ENCODE results near the gene NHLRC4.

DNA sequence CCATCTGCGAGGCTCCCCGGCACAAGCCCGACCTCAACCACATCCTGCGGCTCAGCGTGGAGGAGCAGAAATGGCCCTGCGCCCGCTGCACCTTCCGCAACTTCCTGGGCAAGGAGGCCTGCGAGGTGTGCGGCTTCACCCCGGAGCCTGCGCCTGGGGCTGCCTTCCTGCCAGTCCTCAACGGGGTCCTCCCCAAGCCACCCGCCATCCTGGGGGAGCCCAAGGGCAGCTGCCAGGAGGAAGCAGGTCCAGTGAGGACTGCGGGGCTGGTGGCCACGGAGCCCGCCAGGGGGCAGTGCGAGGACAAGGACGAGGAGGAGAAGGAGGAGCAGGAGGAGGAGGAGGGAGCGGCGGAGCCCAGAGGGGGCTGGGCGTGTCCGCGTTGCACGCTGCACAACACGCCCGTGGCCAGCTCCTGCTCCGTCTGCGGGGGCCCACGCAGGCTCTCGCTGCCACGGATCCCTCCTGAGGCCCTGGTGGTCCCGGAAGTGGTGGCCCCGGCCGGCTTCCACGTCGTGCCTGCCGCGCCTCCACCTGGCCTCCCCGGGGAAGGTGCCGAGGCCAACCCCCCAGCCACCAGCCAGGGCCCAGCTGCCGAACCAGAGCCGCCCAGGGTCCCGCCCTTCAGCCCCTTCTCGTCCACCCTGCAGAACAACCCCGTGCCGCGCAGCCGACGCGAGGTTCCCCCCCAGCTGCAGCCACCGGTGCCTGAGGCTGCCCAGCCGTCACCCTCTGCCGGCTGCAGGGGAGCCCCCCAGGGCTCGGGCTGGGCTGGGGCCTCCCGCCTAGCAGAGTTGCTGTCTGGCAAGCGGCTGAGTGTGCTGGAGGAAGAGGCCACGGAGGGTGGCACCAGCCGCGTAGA is 19.7 kb upstream of the NHLRC4 start:
- TF ChIP-seq, protein P1, sequence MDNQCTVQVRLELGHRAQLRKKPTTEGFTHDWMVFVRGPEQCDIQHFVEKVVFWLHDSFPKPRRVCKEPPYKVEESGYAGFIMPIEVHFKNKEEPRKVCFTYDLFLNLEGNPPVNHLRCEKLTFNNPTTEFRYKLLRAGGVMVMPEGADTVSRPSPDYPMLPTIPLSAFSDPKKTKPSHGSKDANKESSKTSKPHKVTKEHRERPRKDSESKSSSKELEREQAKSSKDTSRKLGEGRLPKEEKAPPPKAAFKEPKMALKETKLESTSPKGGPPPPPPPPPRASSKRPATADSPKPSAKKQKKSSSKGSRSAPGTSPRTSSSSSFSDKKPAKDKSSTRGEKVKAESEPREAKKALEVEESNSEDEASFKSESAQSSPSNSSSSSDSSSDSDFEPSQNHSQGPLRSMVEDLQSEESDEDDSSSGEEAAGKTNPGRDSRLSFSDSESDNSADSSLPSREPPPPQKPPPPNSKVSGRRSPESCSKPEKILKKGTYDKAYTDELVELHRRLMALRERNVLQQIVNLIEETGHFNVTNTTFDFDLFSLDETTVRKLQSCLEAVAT (IDR thresholded peaks at IDR 0.05), result no peak
- TF ChIP-seq ZZZ3 (IDR thresholded peaks at IDR 0.05), result no peak
- no peak for TF ChIP-seq NBN (IDR thresholded peaks at IDR 0.05; ENCODE audit: low read depth)
- no peak for TF ChIP-seq ZNF134 (CRISPR knock-in tag; conservative IDR thresholded peaks at IDR 0.05)
- TF ChIP-seq CHD2 (IDR thresholded peaks at IDR 0.05; ENCODE audit: low read depth, low read length), result no peak
- TF ChIP-seq STAT5B (CRISPR knock-in tag; IDR thresholded peaks at IDR 0.05), result no peak
- TF ChIP-seq SRSF9 (IDR thresholded peaks at IDR 0.05; ENCODE audit: borderline replicate concordance, low read depth, low read length), result no peak
- no peak for TF ChIP-seq RERE (CRISPR knock-in tag; IDR thresholded peaks at IDR 0.05; ENCODE audit: borderline replicate concordance)
- peak; percentile 93 for TF ChIP-seq ZBTB33 (CRISPR knock-in tag; IDR thresholded peaks at IDR 0.05)
- no peak for TF ChIP-seq SETDB1 (IDR thresholded peaks at IDR 0.05; ENCODE audit: low read length)
- TF ChIP-seq RNF2 (IDR thresholded peaks at IDR 0.05), result no peak
- TF ChIP-seq, protein P2, sequence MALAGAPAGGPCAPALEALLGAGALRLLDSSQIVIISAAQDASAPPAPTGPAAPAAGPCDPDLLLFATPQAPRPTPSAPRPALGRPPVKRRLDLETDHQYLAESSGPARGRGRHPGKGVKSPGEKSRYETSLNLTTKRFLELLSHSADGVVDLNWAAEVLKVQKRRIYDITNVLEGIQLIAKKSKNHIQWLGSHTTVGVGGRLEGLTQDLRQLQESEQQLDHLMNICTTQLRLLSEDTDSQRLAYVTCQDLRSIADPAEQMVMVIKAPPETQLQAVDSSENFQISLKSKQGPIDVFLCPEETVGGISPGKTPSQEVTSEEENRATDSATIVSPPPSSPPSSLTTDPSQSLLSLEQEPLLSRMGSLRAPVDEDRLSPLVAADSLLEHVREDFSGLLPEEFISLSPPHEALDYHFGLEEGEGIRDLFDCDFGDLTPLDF (CRISPR knock-in tag; IDR thresholded peaks at IDR 0.05), result no peak
